Measurements from ENCODE around the gene TFF3.

The TFF3 gene

GRCh38 chr21:42338729-42339715 lies 23.8 kb upstream of the TFF3 start:
- Histone ChIP-seq H2BK12ac (ENCODE audit: low read length in 2 of 2) (no peak overlapping the region), H3K9me3 (ENCODE audit: control insufficient read depth, low read length) (no peaks in the 10 kb centered on the region), H3K18ac (ENCODE audit: low read depth in 1 of 2, low read length in 2 of 2) (no peak overlapping the region), H2BK5ac (ENCODE audit: low read depth, low read length, poor library complexity, severe bottlenecking) (no peak overlapping the region), H3K23ac (ENCODE audit: low read length in 2 of 2) (no peak overlapping the region), H2BK15ac (ENCODE audit: low read depth, poor library complexity, severe bottlenecking) (no peak overlapping the region), H3K4me3 (ENCODE audit: insufficient read depth in 1 of 2, low read depth in 1 of 2, low read length in 2 of 2) (no peak overlapping the region), H3K4me1 (ENCODE audit: control insufficient read depth, insufficient read depth, low read depth, low read length) (peaks cover 13% of the 10 kb centered on the region), H3K4me2 (ENCODE audit: low read length, poor library complexity, severe bottlenecking) (no peak overlapping the region), H4K91ac (ENCODE audit: low read length) (no peak overlapping the region), H2AK5ac (ENCODE audit: low read length, severe bottlenecking) (peak overlapping the region; percentile 8), H3K4ac (ENCODE audit: low read depth in 1 of 2, low read length in 2 of 2) (no peak overlapping the region), H3K9ac (ENCODE audit: low read length) (no peak overlapping the region), H2AFZ (ENCODE audit: low read depth, low read length) (no peak overlapping the region), H2BK120ac (ENCODE audit: low read depth, low read length) (no peak overlapping the region), H3K27me3 (ENCODE audit: control insufficient read depth in 1 of 2, insufficient read depth in 1 of 2, low read length in 2 of 2) (peaks cover 0 to 56% of the 10 kb centered on the region in 2 experiments), H3K79me1 (replicated peaks; ENCODE audit: low read length, poor library complexity, severe bottlenecking) (no peaks in the 10 kb centered on the region), H3K14ac (ENCODE audit: low read length in 2 of 2) (no peak overlapping the region), H3K36me3 (ENCODE audit: control insufficient read depth in 1 of 2, insufficient read depth in 2 of 2, low read depth in 1 of 2, low read length in 2 of 2) (no peaks in the 10 kb centered on the region), H3K27ac (ENCODE audit: low read length, poor library complexity, severe bottlenecking) (no peak overlapping the region), H4K8ac (ENCODE audit: low read length) (no peak overlapping the region)
- DNase-seq = no peak
- 82% methylated on average over 14 of the region's 17 CpGs for WGBS

GRCh38 chr21:42337830-42338728 lies 22.9 kb upstream of the TFF3 start:
- peak; percentile 17 for DNase-seq
- H3K18ac ChIP-seq (ENCODE audit: low read depth in 1 of 2, low read length in 2 of 2) = no peak overlapping the region
- peaks cover 0 to 57% of the 10 kb centered on the region in 2 experiments for H3K27me3 ChIP-seq (ENCODE audit: control insufficient read depth in 1 of 2, insufficient read depth in 1 of 2, low read length in 2 of 2)
- H3K4me3 ChIP-seq (ENCODE audit: insufficient read depth in 1 of 2, low read depth in 1 of 2, low read length in 2 of 2) = no peak overlapping the region
- 58% methylated on average over 22 of the region's 23 CpGs for WGBS
- H3K9ac ChIP-seq (ENCODE audit: low read length) = no peak overlapping the region
- no peak overlapping the region for H2BK120ac ChIP-seq (ENCODE audit: low read depth, low read length)
- no peak overlapping the region for H3K4me2 ChIP-seq (ENCODE audit: low read length, poor library complexity, severe bottlenecking)
- no peaks in the 10 kb centered on the region for H3K36me3 ChIP-seq (ENCODE audit: control insufficient read depth in 1 of 2, insufficient read depth in 2 of 2, low read depth in 1 of 2, low read length in 2 of 2)
- H2AFZ ChIP-seq (ENCODE audit: low read depth, low read length) = no peak overlapping the region
- H2BK12ac ChIP-seq (ENCODE audit: low read length in 2 of 2) = no peak overlapping the region
- peak overlapping the region; percentile 51 for H3K27ac ChIP-seq (ENCODE audit: low read length, poor library complexity, severe bottlenecking)
- no peak overlapping the region for H3K23ac ChIP-seq (ENCODE audit: low read length in 2 of 2)
- no peak overlapping the region for H3K14ac ChIP-seq (ENCODE audit: low read length in 2 of 2)
- no peak overlapping the region for H4K91ac ChIP-seq (ENCODE audit: low read length)
- no peak overlapping the region for H3K4ac ChIP-seq (ENCODE audit: low read depth in 1 of 2, low read length in 2 of 2)
- no peak overlapping the region for H2BK15ac ChIP-seq (ENCODE audit: low read depth, poor library complexity, severe bottlenecking)
- H4K8ac ChIP-seq (ENCODE audit: low read length) = no peak overlapping the region
- peaks cover 13% of the 10 kb centered on the region for H3K4me1 ChIP-seq (ENCODE audit: control insufficient read depth, insufficient read depth, low read depth, low read length)
- H3K79me1 ChIP-seq (replicated peaks; ENCODE audit: low read length, poor library complexity, severe bottlenecking) = no peaks in the 10 kb centered on the region
- H2AK5ac ChIP-seq (ENCODE audit: low read length, severe bottlenecking) = no peak overlapping the region
- no peaks in the 10 kb centered on the region for H3K9me3 ChIP-seq (ENCODE audit: control insufficient read depth, low read length)
- H2BK5ac ChIP-seq (ENCODE audit: low read depth, low read length, poor library complexity, severe bottlenecking) = no peak overlapping the region

GRCh38 chr21:42337276-42337675 lies 22.1 kb upstream of the TFF3 start:
- H3K4me3 ChIP-seq (ENCODE audit: insufficient read depth in 1 of 2, low read depth in 1 of 2, low read length in 2 of 2) = no peak overlapping the region
- H2AFZ ChIP-seq (ENCODE audit: low read depth, low read length) = no peak overlapping the region
- no peak overlapping the region for H4K91ac ChIP-seq (ENCODE audit: low read length)
- H3K14ac ChIP-seq (ENCODE audit: low read length in 2 of 2) = no peak overlapping the region
- 85% methylated on average over 4 of the region's 4 CpGs for WGBS
- no peak overlapping the region for H2BK120ac ChIP-seq (ENCODE audit: low read depth, low read length)
- H2AK5ac ChIP-seq (ENCODE audit: low read length, severe bottlenecking) = no peak overlapping the region
- no peak overlapping the region for H2BK5ac ChIP-seq (ENCODE audit: low read depth, low read length, poor library complexity, severe bottlenecking)
- peaks cover 4 to 65% of the 10 kb centered on the region in 2 experiments for H3K27me3 ChIP-seq (ENCODE audit: control insufficient read depth in 1 of 2, insufficient read depth in 1 of 2, low read length in 2 of 2)
- H3K4me1 ChIP-seq (ENCODE audit: control insufficient read depth, insufficient read depth, low read depth, low read length) = peaks cover 13% of the 10 kb centered on the region
- H3K79me1 ChIP-seq (replicated peaks; ENCODE audit: low read length, poor library complexity, severe bottlenecking) = no peaks in the 10 kb centered on the region
- no peak for DNase-seq
- no peak overlapping the region for H3K18ac ChIP-seq (ENCODE audit: low read depth in 1 of 2, low read length in 2 of 2)
- no peak overlapping the region for H3K27ac ChIP-seq (ENCODE audit: low read length, poor library complexity, severe bottlenecking)
- no peak overlapping the region for H3K23ac ChIP-seq (ENCODE audit: low read length in 2 of 2)
- H3K4me2 ChIP-seq (ENCODE audit: low read length, poor library complexity, severe bottlenecking) = no peak overlapping the region
- H3K9ac ChIP-seq (ENCODE audit: low read length) = no peak overlapping the region
- H3K4ac ChIP-seq (ENCODE audit: low read depth in 1 of 2, low read length in 2 of 2) = no peak overlapping the region
- no peaks in the 10 kb centered on the region for H3K36me3 ChIP-seq (ENCODE audit: control insufficient read depth in 1 of 2, insufficient read depth in 2 of 2, low read depth in 1 of 2, low read length in 2 of 2)
- H2BK15ac ChIP-seq (ENCODE audit: low read depth, poor library complexity, severe bottlenecking) = no peak overlapping the region
- H2BK12ac ChIP-seq (ENCODE audit: low read length in 2 of 2) = no peak overlapping the region
- H3K9me3 ChIP-seq (ENCODE audit: control insufficient read depth, low read length) = no peaks in the 10 kb centered on the region
- H4K8ac ChIP-seq (ENCODE audit: low read length) = no peak overlapping the region

- H3K4me3 ChIP-seq (ENCODE audit: insufficient read depth in 1 of 2, low read depth in 1 of 2, low read length in 2 of 2) = no peak overlapping the region
- no peak overlapping the region for H2BK5ac ChIP-seq (ENCODE audit: low read depth, low read length, poor library complexity, severe bottlenecking)
- peaks cover 6 to 73% of the 10 kb centered on the region in 2 experiments for H3K27me3 ChIP-seq (ENCODE audit: control insufficient read depth in 1 of 2, insufficient read depth in 1 of 2, low read length in 2 of 2)
- no peak overlapping the region for H3K4me2 ChIP-seq (ENCODE audit: low read length, poor library complexity, severe bottlenecking)
- peak; percentile 8 for DNase-seq
- no peak overlapping the region for H3K4ac ChIP-seq (ENCODE audit: low read depth in 1 of 2, low read length in 2 of 2)
- no peak overlapping the region for H4K8ac ChIP-seq (ENCODE audit: low read length)
- H3K36me3 ChIP-seq (ENCODE audit: control insufficient read depth in 1 of 2, insufficient read depth in 2 of 2, low read depth in 1 of 2, low read length in 2 of 2) = no peaks in the 10 kb centered on the region
- peaks cover 13% of the 10 kb centered on the region for H3K4me1 ChIP-seq (ENCODE audit: control insufficient read depth, insufficient read depth, low read depth, low read length)
- H2BK12ac ChIP-seq (ENCODE audit: low read length in 2 of 2) = no peak overlapping the region
- no peak overlapping the region for H3K14ac ChIP-seq (ENCODE audit: low read length in 2 of 2)
- no peak overlapping the region for H2AK5ac ChIP-seq (ENCODE audit: low read length, severe bottlenecking)
- H3K27ac ChIP-seq (ENCODE audit: low read length, poor library complexity, severe bottlenecking) = no peak overlapping the region
- H3K9me3 ChIP-seq (ENCODE audit: control insufficient read depth, low read length) = no peaks in the 10 kb centered on the region
- H2AFZ ChIP-seq (ENCODE audit: low read depth, low read length) = no peak overlapping the region
- no peak overlapping the region for H2BK15ac ChIP-seq (ENCODE audit: low read depth, poor library complexity, severe bottlenecking)
- no peak overlapping the region for H3K18ac ChIP-seq (ENCODE audit: low read depth in 1 of 2, low read length in 2 of 2)
- no peak overlapping the region for H4K91ac ChIP-seq (ENCODE audit: low read length)
- H3K23ac ChIP-seq (ENCODE audit: low read length in 2 of 2) = no peak overlapping the region
- H3K9ac ChIP-seq (ENCODE audit: low read length) = no peak overlapping the region
- H3K79me1 ChIP-seq (replicated peaks; ENCODE audit: low read length, poor library complexity, severe bottlenecking) = no peaks in the 10 kb centered on the region
- no peak overlapping the region for H2BK120ac ChIP-seq (ENCODE audit: low read depth, low read length)
- 41% methylated on average over 10 of the region's 10 CpGs for WGBS
Observed at GRCh38 chr21:42336054-42336453, 20.8 kb upstream of the TFF3 start.

Measured in mesenchymal stem cell (in vitro differentiated cells and primary cell).